ENCODE data around the gene APBB2. TPM values are rescaled to one million over a fixed set of nuclear protein-coding genes. Genes with fewer than 3 reads are reported as not detected.
"Not testable (repeated sequence)": the region's sequence is repeated elsewhere in the genome, so short reads cannot be mapped to it uniquely, and the experiment has no call there.

The APBB2 gene
- total RNA-seq, 2 donors from 2014 or later: 34.8 to 42.8 TPM

DNA sequence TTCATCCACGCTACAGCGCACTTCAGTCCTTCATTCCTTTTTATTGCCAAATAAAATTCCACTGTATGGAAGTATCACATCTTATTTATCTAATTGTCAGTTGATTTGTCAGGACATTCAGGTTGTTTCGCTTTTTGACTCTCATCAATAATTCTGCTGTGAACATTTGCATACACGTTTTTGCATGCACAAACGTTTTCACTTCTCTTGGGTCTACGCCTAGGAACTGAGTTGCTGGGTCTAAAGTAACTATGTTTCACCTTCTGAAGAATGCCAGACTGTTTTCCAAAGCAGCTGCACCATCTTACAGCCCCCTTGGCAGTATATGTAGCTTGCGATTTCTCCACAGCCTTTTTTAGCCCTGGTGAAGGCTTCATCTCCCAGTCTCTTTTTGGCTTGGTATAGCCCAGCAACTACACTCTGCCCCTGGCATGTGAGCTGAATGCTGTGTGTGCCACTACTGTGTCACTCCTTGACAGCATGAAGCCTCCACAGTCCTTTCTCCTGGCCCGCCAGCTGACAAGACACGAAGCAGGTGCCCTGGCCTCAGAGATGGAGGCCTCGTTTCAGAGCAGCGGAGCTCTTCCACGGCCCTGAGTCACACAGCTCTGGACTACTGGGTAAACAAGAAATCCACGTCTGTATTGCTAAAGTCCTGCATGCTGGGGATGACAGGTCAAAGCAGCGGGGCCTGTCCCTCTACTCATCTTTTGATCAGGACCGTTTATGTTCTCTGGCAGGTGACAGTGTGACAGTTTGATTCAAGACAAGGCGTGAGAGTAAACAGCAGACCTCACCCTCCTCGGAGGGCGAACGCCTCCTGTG is 389.1 kb downstream of the APBB2 start:
- ATAC-seq (no peak), DNase-seq (no peak)
- Histone ChIP-seq H3K36me3 (replicated peaks in 1 of 2; ENCODE audit: insufficient read depth in 1 of 2, low read depth in 2 of 2) (peaks cover 0 to 9% of the 10 kb centered on the region in 2 donors), H3K27ac (no peak overlapping the region), H3K9me3 (no peaks in the 10 kb centered on the region), H3K4me3 (no peak overlapping the region), H3K27me3 (no peaks in the 10 kb centered on the region), H3K4me1 (no peaks in the 10 kb centered on the region)
- intact Hi-C loops (cut with DNase I): no loop called here
- WGBS, 2 donors: 82 to 83% methylated on average over 19 of the region's 19 CpGs
- TF ChIP-seq CTCF (IDR thresholded peaks at IDR 0.05): no peak
- no peak for TF ChIP-seq POLR2A (IDR thresholded peaks at IDR 0.05)

GRCh38 chr4:40822420-40823166 is 391.7 kb downstream of the APBB2 start:
- Histone ChIP-seq H3K4me3 (no peak overlapping the region), H3K4me1 (no peaks in the 10 kb centered on the region), H3K27ac (no peak overlapping the region), H3K36me3 (replicated peaks in 1 of 2; ENCODE audit: insufficient read depth in 1 of 2, low read depth in 2 of 2) (peaks cover 0 to 9% of the 10 kb centered on the region in 2 donors), H3K9me3 (no peaks in the 10 kb centered on the region), H3K27me3 (no peaks in the 10 kb centered on the region)
- DNase-seq (no peak), ATAC-seq (no peak)
- TF ChIP-seq POLR2A (IDR thresholded peaks at IDR 0.05) (no peak), CTCF (IDR thresholded peaks at IDR 0.05) (no peak)
- intact Hi-C loops (cut with DNase I): no loop called here
- 90% methylated on average over 8 of the region's 8 CpGs for WGBS, 2 donors

GRCh38 chr4:40820101-40820500 is 394.2 kb downstream of the APBB2 start:
- Histone ChIP-seq H3K27ac (no peak overlapping the region), H3K36me3 (replicated peaks in 1 of 2; ENCODE audit: insufficient read depth in 1 of 2, low read depth in 2 of 2) (peaks cover 0 to 12% of the 10 kb centered on the region in 2 donors), H3K9me3 (no peaks in the 10 kb centered on the region), H3K27me3 (no peaks in the 10 kb centered on the region), H3K4me1 (no peaks in the 10 kb centered on the region), H3K4me3 (no peak overlapping the region)
- no peak for TF ChIP-seq POLR2A (IDR thresholded peaks at IDR 0.05)
- no peak for TF ChIP-seq CTCF (IDR thresholded peaks at IDR 0.05)
- ATAC-seq: no peak
- intact Hi-C loops (cut with DNase I): no loop called here
- 98% methylated on average over 11 of the region's 11 CpGs for WGBS, 2 donors
- DNase-seq: no peak

GRCh38 chr4:40817157-40817556 is 397.2 kb downstream of the APBB2 start:
- WGBS, 2 donors: 91 to 93% methylated on average over 6 of the region's 6 CpGs
- intact Hi-C loops (cut with DNase I); DNase-seq; ATAC-seq; H3K36me3 ChIP-seq (replicated peaks in 1 of 2; ENCODE audit: insufficient read depth in 1 of 2, low read depth in 2 of 2); H3K27me3 ChIP-seq; H3K27ac ChIP-seq; H3K9me3 ChIP-seq; H3K4me3 ChIP-seq; H3K4me1 ChIP-seq: not testable (repeated sequence)

- 80 to 83% methylated on average over 2 of the region's 2 CpGs for WGBS, 2 donors
- Histone ChIP-seq H3K36me3 (replicated peaks in 1 of 2; ENCODE audit: insufficient read depth in 1 of 2, low read depth in 2 of 2) (peaks cover 0 to 3% of the 10 kb centered on the region in 2 donors), H3K4me3 (no peak overlapping the region), H3K27ac (peak overlapping the region in 1 of 4 donors; percentile 63), H3K27me3 (no peaks in the 10 kb centered on the region), H3K9me3 (no peaks in the 10 kb centered on the region), H3K4me1 (no peaks in the 10 kb centered on the region)
- TF ChIP-seq POLR2A (IDR thresholded peaks at IDR 0.05): no peak
- no peak for TF ChIP-seq CTCF (IDR thresholded peaks at IDR 0.05)
- intact Hi-C loops (cut with DNase I): no loop called here
- no peak for ATAC-seq
- DNase-seq: no peak
Measured at GRCh38 chr4:40812856-40813255, 401.5 kb downstream of the APBB2 start.
